NCI-H1694 treated with DMSO at 0.1 percent for 48 hours (cell line): Measurements from ENCODE around the gene KLC3.

Experiments used
- DNase-seq: peaks from one replicate; lab custom pipeline; 2025; lab: John Stamatoyannopoulos, UW

KLC3 gene

GRCh38 chr19:45376045-45376724, 35.6 kb downstream of the KLC3 start:
- no peak for DNase-seq

- no peak for DNase-seq
These were observed 39.6 kb downstream of the KLC3 start for GRCh38 chr19:45380107-45380506.

GRCh38 chr19:45382426-45382825, 41.9 kb downstream of the KLC3 start:
- no peak for DNase-seq

DNA sequence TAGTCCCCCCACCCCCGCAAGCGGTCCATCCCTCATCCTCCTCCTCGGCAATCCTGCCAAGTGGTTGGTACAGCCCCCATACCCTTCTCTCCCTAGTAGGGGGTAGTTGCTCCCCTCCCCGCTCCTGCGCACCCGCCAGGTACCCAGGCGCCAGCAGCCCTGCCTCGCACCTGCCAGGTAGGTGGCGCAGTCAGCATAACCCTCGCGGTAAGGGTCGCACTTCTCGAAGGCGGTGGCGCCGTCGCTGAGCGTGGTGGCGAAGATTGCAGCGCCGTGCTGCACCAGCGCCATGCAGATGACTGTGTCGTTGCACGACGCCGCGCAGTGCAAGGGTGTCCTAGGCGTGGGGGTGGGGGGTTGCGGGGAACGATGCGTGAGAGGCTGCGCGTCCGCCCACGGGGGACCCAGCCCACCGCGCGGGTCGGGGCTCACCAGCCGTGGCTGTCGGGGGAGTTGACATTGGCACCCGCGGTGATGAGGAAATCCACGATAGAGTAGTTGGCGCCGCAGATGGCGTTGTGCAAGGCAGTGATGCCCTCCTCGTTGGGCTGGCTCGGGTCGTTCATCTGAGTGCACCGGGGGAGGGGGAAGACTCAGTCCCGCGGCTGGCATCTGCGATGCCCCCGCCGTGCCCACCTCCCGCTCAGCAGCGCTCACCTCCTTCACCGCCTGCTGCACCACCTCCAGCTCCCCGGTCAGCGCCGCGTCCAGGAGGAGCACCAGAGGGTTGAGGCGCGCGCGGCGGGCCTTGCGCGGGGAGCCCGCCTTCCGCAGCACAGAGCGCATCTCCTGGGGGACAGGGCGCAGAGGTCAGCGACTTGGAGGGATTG, 45.1 kb downstream of the KLC3 start:
- DNase-seq = no peak

- peak; percentile 16 for DNase-seq
These were observed 50.8 kb downstream of the KLC3 start for GRCh38 chr19:45391346-45391745.

GRCh38 chr19:45391871-45392665, 51.5 kb downstream of the KLC3 start:
- no peak for DNase-seq

DNA sequence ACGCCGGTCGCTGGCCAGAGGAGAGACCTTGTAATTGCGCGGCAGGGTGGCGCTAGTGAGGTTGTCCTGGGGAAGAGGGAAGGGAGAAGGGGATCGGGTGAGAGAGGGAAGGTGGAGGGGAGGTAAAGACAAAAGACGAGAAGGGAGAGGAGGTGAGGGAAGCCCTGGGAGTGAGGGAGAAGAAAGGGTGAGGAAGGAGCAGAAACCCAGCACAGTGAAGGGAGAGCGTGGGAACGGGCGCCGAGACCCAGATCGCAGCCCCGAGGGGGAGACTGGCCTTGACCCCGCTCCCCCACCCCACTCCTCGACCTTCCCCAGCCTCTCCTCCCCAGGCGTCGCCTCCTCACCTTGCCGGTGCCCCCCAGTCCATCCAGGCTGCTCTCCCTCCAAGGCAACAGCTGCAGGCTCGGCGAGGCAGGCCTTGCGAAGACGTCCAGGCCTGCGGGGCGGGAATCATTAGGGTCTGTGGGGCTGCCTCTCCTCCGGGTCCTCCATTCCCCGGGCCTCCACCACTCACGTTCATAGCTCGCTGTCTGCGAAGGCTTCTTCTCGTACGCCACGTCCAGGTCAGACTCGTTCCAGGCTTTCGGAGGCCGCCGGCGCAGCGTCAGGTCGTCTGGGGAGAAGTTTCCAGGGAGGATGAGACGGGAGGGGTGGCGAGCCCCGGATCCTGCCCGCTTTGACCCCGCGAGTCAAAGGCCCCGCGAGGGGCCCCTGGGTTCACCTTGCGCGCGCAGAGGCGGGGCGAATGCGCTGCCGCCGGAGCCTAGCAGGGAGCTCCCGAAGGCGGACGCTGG, 55.5 kb downstream of the KLC3 start:
- DNase-seq = no peak

DNA sequence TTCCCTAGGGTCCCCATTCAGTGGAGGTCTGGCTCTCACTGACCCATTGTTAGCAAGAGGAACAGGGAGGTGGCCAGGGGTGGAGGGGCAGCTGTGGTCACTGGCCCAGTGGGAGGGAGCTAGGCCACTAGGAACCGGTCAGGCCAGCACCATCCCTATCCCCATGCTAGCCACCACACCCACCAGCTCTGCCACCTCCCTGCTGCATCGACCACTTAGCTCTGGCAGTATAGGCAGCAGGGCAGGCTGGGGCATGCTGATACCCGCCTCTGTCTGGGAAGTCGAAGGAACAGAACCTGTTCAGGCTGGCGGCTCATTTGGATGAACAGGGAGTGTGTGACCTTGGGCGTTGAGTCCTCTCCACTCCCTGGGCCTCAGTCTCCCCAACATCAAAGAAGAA, 59.6 kb downstream of the KLC3 start:
- DNase-seq = peak; percentile 57
